GM12873 (cell line): Measurements from ENCODE around the gene ANXA2.

ENCODE experiments used
- CTCF ChIP-seq: IDR thresholded peaks from 2 replicates; pipeline ENCODE4 v1.5.1; 2012; ENCODE audit warnings: low read depth, mild to moderate bottlenecking, moderate library complexity, low read length, control low read depth; ENCODE audit not compliant: insufficient read depth; ENCODE audit errors: missing control alignments

The ANXA2 gene

GRCh38 chr15:60372227-60372626, 25.6 kb downstream of the ANXA2 start:
- TF ChIP-seq CTCF, result no peak

DNA sequence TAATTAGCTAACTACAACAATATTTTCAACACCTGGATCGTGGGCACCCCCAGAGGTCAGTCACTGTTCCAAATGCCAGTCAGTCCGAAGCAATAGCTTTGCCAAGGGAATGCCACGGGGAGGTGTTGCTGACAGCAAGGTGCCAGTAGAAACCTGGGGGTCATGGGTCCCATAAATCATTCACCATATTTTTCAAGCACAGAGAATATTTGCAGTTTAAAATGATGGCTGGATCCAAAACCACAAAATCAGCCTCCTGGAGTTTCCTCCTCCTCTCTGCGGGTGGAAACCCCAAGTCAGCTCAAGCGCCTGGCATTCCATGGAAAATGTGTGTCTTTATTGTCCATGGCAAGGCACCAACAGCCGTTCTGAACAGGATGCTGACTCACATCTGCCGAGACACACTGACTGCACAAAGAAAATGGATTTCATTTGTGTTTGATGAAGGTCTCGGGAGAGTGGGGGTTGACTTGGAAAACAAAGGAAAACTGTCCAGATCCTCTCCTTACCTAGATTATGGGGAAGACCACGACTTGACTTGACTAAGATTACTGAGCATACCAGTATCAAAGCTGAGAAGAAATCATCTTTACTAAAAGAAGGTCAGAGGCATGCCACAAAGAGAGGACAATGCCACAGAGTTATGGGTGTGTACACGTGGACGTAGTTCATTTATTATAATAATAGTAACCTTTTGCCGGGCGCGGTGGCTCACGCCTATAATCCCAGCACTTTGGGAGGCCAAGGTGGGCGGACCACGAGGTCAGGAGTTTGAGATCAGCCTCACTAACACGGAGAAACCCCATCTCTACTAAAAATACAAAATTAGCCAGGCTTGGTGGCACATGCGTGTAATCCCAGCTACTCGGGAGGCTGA, 26.4 kb downstream of the ANXA2 start:
- no peak for TF ChIP-seq CTCF

GRCh38 chr15:60370869-60371136, 27.0 kb downstream of the ANXA2 start:
- TF ChIP-seq CTCF, result no peak

- no peak for TF ChIP-seq CTCF
Observed at GRCh38 chr15:60370105-60370868, 27.5 kb downstream of the ANXA2 start.

GRCh38 chr15:60369696-60370095, 28.1 kb downstream of the ANXA2 start:
- no peak for TF ChIP-seq CTCF

- TF ChIP-seq CTCF, result no peak
Observed at GRCh38 chr15:60364612-60364924, 33.2 kb downstream of the ANXA2 start.

GRCh38 chr15:60363903-60364611, 33.7 kb downstream of the ANXA2 start:
- no peak for TF ChIP-seq CTCF
